GM12875 (cell line): Measurements from ENCODE around the gene PHACTR1.

Source experiments
- H3K4me3 ChIP-seq: one replicate; pipeline ENCODE4 v1.5.1; 2011; ENCODE audit warnings: low read depth, low read length, control low read depth
- TF ChIP-seq, protein P1 (sequence below): IDR thresholded peaks from 2 replicates; pipeline ENCODE4 v1.5.1; 2011; ENCODE audit warnings: low read depth, mild to moderate bottlenecking, control low read depth, inconsistent platforms, low read length, moderate library complexity, borderline replicate concordance; ENCODE audit not compliant: insufficient read depth

The PHACTR1 gene

GRCh38 chr6:13142611-13143010 lies 426.0 kb downstream of the PHACTR1 start:
- TF ChIP-seq, protein P1, sequence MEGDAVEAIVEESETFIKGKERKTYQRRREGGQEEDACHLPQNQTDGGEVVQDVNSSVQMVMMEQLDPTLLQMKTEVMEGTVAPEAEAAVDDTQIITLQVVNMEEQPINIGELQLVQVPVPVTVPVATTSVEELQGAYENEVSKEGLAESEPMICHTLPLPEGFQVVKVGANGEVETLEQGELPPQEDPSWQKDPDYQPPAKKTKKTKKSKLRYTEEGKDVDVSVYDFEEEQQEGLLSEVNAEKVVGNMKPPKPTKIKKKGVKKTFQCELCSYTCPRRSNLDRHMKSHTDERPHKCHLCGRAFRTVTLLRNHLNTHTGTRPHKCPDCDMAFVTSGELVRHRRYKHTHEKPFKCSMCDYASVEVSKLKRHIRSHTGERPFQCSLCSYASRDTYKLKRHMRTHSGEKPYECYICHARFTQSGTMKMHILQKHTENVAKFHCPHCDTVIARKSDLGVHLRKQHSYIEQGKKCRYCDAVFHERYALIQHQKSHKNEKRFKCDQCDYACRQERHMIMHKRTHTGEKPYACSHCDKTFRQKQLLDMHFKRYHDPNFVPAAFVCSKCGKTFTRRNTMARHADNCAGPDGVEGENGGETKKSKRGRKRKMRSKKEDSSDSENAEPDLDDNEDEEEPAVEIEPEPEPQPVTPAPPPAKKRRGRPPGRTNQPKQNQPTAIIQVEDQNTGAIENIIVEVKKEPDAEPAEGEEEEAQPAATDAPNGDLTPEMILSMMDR = no peak
- no peak overlapping the region for H3K4me3 ChIP-seq

DNA sequence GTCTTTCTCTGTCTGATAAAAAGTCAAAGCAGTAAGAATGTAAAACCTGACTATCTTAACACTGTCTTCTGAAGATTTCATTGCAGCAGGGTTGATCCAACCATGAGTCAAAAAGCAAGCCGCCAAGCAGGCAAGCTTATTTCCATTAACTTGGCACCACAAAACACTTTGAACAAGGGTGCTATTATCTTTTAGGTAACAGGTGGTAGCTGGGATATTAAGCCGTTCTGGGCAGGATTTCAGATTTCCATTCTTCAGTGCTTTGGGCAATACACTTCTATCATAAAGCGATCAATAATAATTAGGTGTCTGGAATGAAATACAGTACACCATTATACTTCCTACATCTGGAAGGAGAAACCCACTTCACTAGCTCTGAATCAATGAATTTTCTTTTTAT lies 429.9 kb downstream of the PHACTR1 start:
- no peak overlapping the region for H3K4me3 ChIP-seq
- TF ChIP-seq, protein P1 = no peak

DNA sequence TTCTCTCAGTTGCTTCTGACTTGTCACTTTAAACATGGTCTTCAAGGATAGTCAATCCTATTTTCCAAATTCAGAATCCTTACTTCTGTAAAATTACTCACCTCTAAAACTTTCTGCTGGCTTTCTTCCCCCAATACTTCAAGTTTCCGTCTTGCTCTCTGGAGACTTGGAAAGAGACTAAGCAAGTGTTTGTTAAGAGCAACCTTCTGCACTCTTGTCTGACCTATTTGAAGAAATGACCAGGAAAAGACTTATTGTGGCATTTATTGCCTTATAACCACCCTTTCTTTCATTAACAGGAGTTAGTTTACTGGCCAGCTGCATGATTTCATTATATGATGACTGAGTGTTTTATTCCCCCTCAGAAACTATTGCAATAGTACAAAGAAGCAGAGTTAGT lies 430.8 kb downstream of the PHACTR1 start:
- TF ChIP-seq, protein P1 = no peak
- no peak overlapping the region for H3K4me3 ChIP-seq

DNA sequence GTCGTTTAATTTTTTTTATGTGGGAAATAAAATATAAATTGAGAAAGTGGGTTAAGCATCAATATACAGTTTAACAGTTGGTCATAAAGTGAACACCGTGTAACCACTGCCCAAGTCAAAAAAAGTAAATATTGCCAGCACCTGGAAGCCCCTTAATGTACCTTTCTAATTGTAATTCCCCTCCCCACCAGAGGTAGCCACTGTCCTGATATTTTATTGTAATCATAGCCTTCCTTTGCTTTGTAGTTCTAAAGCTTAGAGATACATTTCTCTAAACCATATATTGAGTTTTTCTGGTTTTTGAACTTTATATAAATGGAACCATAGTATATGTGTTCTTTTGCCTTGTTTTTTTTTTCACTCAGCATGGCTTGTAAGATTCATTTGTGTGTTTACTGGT lies 431.2 kb downstream of the PHACTR1 start:
- no peak overlapping the region for H3K4me3 ChIP-seq
- TF ChIP-seq, protein P1 = no peak

- TF ChIP-seq, protein P1 = no peak
Measured at GRCh38 chr6:13152764-13153163, 436.2 kb downstream of the PHACTR1 start.

GRCh38 chr6:13156381-13156780 lies 439.8 kb downstream of the PHACTR1 start:
- no peak overlapping the region for H3K4me3 ChIP-seq
- TF ChIP-seq, protein P1 = no peak

More at GRCh38 chr6:13152764-13153163, 436.2 kb downstream of the PHACTR1 start:
- no peak overlapping the region for H3K4me3 ChIP-seq

DNA sequence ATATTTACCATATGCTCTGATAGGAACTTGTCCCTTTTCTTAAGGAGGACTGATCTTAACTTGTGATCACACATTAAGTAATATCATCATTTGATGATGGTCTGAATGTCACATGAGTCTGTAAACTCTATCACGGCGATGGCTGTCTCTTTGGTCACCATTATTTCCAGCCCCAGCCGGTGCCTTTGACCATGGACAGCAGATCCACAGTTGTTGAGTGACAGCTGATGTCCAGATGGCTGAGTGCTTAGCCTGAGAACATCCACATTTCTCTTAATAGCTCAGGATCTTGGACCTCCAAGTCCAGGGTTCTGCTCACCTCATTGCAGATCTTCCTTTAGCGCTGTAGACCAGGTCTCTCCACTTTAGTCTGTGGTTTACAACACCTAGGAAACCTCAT lies 440.7 kb downstream of the PHACTR1 start:
- TF ChIP-seq, protein P1 = no peak
- H3K4me3 ChIP-seq = no peak overlapping the region
